GM21717 (cell line): Measurements from ENCODE around the gene CLP1.

Source experiments
- ATAC-seq: cut with Tn5 transposase; IDR thresholded peaks from one replicate; pipeline ENCODE4 v1.9.1; 2021; ENCODE audit warnings: mild to moderate bottlenecking, moderate library complexity; ENCODE audit not compliant: unreplicated experiment

The CLP1 gene

DNA sequence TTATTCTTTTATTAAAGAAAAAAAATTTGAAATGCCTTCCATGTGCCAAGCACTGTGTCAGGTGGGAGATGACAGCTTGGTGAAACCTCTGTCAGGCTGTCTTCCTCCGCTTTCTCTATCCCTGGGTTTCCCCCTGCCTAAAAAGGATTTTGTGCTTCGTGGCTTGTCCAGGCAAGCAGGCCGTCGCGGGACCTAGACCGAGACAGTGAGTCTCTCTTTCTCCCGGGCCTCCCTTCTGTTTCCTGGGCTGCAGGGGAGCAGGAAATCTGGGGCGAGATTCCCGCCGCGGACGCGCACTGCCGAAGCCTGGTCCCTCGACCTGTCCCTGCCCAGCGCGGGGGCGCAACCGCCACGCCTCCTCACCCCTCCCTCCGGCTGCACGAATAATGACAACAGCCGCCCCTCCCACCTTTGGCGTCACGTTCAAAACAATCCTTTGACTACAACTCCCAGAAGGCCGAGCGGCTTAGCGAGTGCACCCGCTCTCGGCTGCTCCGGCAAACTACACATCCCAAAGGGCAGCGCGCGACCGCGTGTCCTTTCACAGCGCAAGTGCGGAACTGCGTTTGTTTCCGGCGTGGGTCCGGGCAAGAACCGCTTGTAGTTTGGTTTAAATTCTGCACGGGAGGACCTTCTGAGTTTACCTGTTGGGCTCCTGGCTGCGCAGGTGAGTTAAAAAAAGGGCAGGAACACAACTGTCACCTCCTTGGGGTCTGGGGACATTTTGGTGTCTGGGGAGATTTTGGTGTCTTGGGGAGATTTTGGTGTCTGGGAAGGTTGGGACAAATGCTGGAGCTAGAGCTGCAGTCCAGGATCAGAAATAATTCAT, at the start of gene CLP1:
Gene CLP1 (plus strand): TSS at position 569 of the 829 bp plus-strand sequence. CDS start 1,715 bp downstream, outside the sequence.
- peak; percentile 98 for ATAC-seq

DNA sequence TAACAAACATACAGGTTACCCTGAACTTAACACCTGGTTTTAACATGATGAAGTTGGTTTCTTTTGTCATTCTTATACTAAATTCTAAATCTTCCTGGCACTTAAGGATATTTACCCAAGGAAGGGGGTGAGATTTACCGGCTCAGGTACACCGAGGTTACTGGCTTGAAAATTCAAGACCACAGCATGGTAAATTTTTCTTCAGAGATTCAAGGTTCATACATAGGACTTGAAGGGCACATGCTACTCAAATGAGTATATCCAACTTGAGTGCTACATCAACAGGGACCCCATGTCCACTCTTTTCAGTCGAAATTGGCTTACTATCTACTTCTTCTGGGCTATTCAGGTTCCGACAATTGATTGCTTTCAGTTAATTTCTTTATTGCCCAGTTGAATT, 47.4 kb upstream of the CLP1 start:
- ATAC-seq: no peak

DNA sequence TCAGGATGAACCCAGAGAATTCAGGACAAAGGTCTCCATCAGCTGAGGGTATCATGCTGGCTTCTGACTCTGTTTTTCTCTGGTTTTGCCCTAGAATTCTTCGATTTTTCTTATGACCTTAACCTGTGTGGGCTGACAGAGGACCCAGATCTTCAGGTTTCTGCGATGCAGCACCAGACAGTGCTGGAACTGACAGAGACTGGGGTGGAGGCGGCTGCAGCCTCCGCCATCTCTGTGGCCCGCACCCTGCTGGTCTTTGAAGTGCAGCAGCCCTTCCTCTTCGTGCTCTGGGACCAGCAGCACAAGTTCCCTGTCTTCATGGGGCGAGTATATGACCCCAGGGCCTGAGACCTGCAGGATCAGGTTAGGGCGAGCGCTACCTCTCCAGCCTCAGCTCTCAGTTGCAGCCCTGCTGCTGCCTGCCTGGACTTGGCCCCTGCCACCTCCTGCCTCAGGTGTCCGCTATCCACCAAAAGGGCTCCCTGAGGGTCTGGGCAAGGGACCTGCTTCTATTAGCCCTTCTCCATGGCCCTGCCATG, 43.3 kb upstream of the CLP1 start:
- no peak for ATAC-seq

DNA sequence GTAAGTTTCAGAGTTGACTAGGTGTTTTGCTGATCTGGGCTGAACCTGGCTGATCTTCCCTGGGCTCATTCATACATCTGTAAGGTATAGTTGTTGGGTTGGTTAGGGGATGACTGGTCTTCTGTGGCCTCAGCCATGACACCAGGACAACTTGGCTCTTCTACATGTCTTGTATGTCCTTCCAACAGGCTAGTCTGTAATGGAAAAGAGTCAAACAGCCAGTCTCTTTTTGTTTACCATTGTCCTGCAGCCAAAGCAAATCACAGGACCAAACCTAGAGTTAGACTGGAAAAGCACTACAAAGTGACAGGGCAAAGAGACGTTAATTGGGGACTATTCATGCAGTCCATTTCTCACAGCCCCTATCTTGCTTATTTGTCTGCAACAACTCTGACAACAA, 42.3 kb upstream of the CLP1 start:
- ATAC-seq: no peak

DNA sequence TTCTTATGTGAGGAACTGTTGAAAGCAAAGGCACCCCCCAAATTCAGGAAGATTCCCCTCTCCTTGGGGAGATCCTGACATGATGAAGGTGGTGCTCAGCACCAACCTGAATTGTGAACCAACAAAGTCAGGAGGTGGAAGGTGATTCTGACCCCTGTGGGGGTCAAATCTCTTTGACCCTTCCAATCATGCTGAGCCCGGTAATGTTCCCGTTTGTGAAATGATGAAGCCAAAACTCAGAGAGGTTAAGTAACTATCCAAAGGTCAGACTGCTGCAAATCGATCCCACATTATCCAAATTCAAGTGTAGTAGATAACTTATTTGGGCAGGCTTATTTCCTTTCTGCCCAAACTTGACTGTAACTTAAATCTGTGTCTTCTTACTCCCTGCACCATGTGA, 41.0 kb upstream of the CLP1 start:
- ATAC-seq: no peak

DNA sequence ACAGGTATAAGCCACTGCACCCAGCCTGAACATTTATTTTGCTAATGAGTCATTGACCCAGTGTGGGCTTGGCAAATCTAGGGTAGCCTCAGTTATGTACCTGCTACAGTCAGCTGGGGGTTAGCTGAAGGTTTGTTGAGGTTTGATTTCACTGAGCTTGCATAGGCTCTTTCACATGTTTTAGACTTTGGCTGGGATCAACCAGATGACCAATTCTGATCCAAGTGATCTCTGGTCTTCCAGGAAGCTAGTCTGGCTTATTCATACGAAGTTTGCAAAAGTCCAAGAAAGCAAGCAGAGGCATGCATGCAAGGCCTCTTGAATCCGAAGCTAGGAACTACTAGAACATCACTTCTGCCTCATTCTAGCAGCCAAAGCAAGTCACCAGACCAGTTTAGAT, 39.1 kb upstream of the CLP1 start:
- ATAC-seq: no peak

DNA sequence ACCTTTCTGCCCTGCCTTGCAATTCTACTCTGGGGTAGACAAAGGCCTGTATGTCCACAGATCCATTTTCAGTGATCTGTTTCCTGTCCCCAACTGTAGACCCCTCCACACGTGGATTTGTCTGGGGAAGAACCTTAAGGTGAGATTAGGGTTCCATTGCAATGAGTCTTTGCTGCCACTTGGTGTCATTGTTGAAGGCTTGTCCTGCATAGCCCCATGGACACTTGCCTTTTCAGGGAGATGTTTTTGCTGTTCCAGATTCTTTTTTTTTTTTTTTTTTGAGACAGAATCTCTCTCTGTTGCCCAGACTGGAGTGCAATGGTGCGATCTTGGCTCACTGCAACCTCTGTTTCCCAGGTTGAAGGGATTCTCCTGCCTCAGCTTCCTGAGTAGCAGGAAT, 38.2 kb upstream of the CLP1 start:
- ATAC-seq: no peak

DNA sequence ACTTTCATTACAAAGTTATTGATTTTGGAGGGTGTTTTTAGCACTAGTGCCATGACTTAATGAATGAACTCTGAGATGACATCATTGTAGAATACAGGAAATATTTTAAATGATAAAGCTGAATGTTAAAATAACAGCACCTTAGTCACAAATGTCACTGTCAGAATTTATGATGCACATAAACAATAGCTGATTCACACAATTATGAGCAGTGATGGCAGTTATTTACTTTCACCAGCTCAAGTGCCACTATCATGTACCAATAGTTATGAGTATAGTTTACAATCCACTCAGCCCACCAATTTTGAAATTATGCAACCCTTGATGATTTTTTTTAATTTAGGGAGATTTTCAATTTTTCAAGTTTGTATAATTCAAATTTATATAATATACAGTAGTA, 37.1 kb upstream of the CLP1 start:
- no peak for ATAC-seq

DNA sequence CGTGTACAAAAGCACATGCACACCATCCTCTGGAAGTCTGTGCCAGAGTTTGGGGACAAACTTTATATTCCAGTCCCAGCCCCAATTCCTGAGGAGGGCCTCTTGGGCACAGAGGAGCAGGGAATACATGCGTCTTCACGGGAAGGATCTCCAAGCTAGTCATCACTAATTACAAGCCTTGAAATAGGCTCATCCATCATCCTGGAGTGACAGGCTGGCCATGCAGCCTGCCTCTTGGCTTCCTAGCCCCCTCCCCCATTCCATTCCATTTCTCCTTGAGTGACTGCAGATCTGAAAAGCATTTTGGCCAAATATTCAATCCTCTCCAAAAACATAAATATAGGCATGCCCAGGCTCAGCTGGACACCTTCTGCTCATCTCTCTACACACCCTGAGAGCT, 35.3 kb upstream of the CLP1 start:
- ATAC-seq: no peak

DNA sequence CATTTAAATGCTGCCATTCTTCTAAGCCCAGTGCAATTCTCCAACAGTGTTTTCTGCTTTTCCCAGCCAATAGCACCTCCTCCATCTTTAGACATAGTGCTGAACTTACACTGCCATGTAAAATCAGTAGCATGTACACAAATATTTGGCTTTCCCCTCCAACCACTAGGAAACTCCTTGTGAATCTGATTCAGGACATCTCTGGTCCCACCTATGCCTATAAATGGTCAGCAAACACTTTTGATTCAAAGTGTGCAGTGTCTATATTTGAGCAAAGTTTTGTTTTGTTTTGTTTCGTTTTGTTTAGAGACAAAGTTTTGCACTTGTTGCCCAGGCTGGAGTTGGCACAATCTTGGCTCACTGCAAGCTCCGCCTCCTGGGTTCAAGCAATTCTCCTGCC, 32.7 kb upstream of the CLP1 start:
- ATAC-seq: no peak

DNA sequence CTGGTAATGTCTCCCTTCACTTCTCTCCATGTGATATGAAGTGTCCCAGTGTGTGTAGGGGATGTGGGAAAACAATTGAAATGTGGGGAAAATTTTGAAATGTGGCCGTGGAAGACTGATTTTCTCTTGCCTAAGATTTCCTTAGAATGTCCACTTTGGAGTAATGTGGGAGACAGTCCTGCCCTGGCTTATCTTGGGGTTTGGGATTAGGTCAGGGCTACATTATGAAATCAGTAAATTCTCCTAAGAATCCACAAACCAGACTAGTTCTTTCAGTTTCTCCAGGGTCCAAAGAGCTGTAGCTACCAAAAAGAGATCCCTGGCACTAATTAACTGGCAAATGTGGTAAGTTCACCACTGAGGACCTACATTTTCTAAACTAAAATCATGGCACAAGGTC, 30.7 kb upstream of the CLP1 start:
- ATAC-seq: no peak

DNA sequence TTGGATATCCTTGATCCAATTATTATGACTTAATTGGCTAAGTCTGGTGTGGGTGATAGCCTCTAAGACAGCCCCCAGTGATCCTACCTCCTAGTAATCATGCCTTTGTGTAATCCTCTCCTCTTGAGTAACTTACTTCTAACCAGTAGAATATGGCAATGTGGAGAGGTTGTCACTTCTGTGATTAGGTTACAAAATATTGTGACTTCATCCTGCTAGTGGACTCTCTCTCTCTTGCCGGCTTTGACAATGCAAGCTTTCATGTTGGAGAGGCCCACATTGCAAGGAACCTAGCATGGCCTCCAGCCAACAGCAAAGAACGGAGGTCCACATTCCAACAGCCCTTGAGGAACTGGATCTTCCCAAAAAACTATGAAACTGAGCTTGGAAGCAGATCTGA, 27.4 kb upstream of the CLP1 start:
- ATAC-seq: no peak

DNA sequence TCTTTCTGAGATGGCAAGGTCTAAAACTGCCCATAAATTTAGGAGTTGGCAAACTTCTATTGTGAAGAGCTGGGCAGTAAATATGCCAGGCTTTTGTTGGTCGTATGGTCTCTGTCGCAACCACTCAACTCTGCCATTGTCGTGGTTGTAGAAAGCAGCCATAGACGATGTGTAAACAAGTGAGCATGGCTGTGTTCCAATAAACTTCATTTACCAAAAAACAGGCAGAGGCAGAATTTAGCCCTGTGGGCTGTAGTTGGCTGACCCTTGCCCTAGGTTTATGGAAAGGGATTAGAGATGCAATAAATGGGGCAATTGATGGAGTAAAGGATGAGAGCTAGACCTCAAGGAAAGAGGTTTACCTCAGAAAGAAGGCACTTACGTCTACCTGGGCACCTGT, 25.4 kb upstream of the CLP1 start:
- no peak for ATAC-seq

DNA sequence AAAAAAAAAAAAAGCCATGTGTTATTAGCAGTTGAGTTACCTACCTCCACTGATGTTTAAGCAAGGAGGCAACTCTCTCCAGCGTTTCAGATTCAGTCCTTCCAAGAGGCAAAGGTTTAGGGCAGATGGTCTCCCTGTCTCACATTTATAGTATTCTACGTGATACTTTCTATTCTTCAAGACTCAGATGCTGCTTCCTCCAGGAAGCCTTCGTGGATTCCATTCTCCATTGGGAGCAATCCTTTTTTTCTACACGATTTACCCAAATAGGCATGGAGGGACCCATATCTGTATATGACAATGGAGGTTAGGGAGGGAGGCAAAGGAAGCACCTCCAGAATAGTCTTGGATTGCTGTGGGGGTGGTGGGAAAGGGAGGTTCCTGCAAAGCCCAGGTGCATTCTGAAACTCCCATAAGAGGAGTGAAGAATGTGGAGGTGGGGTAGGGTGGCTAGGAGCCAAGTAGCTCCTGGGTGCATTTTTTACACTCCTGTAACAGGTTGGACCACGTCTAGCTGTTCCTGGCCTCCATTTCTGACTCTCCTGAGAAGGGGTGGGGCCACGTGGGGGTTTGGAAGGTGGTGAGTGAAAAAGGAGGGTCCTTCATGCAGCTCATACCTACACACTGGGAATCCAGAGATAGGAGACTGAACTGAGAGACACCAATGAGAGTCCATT, 24.0 kb upstream of the CLP1 start:
- no peak for ATAC-seq

DNA sequence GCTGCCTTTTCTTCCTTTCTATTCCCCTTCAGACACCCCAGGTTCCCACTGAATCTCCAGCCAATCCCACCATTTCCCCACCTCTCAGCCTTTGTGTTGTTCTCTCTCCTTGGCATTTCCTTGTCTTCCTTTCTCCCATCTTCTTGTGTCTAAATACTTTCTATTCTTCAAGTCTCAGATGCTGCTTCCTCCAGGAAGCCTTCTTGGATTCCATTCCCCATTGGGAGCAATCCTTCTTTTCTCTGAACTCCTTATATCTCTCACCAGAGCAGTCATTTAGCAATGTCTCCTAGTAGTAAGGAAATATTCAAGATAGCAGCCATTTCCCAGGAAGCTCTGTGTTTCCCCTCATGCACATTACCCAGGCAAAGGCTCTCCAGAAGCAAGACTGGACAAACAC, 23.3 kb upstream of the CLP1 start:
- ATAC-seq: no peak

DNA sequence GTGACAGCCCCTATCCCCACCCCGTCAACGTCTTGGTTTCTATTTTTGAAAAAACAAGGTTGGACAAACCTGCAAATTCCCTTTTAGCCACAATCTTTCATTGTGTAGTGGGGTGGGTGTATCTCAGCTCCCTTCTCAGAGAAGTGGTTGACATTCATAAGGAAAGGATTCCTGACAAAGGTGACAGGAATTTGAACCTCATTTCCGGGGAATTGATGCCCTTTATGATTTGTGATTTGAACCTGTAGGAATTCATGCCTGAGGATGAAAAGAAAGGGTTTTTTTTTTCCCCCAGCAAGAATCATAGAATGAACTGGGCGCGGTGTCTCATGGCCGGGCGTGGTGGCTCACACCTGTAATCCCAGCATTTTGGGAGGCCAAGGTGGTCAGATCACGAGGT, 22.3 kb upstream of the CLP1 start:
- ATAC-seq: no peak

DNA sequence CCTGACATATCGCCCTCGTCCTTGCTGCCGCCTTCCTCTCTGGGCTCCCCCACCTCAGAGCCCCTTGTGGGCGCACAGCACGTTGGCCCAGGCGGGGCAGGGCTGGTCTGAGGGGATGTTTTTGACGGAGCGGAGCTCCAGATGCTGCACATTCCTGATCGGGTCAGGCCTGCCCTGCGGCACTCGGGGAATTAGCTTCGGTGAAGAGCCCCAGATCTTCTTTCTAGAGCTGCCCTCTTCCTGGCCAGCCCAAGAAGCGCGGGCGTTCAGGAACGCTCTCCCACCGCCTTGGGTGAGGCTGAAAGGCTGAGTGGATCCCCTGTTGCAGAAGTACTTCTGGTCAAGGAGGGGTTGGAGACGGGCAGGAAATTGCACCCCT, 19.9 kb upstream of the CLP1 start:
- no peak for ATAC-seq

DNA sequence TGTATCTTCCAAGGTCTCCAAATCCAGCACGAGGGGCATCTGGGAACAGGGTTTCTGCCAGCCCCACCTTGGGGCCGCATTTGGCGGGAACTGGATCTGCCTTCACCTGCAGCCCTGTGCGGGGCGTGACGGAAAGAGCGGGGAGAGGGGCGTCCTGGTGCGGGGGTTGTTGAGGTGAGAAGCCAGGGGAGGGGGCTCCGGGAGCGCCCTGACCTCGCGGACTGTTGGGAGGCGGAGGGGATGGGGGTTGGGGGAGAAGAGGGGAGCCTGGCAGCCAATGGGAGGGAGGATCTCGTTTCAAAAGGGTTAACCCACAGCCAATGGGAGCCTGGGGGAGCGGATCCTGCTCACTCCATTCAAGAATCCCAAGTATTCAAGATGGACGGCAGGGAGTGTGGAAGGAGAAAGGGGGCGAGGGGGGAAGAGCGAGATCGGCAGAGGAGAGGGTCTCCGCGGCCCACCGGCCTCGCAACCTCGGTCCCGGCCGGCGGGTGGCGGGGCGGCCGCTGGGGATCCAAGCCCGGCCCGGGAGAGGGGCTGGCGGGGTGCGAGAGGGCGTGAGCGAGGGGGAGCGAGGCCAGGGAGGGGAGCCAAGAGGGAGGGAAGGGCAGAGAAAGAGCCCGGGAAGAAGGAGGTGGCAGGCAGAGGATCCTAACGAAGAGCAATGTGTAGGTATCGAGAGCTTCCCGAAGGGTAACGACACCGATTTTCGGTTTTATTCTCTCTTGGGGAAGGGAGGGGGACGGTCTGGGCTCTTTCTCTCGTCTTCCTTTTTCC, 19.4 kb upstream of the CLP1 start:
- no peak for ATAC-seq

DNA sequence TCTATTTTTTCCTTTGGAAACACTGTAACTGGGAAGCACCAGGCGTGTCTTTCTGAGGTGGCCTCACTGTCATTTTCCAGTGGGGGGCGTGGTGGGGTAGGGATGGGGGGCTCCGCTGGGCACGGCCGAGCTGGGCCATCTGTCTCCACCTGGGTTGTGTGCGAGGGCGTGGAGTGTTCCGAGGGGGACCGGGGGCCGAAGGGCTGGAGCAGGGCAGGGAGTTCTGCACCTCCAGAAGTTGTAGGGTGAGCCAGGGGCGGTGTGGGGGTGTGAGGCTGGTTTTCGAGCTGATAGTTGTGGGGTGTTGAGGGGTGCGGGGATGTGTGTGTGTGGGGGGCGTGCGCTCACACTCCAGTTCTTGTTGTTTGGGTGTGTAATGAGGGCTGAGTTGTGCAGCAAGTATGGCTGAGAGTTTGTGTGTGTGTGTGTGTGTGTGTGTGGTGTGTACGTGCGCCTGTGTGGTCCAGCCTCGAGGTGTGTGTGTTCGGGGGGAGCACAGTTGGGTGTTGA, 18.7 kb upstream of the CLP1 start:
- no peak for ATAC-seq

DNA sequence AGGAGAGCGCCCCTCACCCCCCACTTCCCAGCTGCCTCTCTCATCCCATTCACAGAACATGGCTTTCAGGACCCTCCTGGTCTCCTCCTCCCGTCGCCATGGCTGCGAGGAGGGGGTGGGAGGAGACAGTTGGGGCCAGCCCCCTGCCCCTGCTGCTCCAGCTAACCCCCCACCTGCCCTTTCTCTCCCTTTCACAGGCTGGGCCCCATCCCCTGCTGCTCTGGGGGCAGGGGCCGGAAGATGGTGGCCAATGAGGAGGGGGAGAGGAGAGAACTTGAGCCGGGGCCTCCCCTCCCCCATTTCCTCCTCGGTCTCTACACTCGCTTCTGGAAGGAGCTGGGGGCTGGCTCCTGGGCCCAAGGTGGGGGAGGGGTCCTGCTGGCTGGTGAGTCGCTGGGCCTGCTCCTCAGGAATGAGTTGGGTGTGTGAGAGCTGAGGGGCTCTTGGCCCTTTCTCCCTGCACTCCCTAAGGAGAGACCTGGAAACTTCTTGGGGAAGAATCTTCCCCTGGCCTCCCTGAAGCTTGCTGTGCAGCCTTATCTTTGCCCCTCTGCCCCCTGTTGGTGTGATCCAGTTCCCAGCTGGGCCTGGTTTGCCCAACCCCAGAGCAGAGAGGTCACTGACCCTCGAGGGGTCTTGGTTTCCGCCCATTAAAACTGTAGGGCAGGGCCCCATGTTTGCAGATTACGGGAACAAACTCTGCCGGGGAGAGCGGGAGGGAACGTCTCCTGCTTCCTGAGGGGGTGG, 18.1 kb upstream of the CLP1 start:
- no peak for ATAC-seq
